K562 (cell line): Measurements from ENCODE around the gene BRF1.

Experiments
- CTCF ChIP-seq, 3 experiments: IDR thresholded peaks in 2 of 3; conservative IDR thresholded peaks in 1 of 3; 2 replicates each; pipeline ENCODE4 v1.5.1; 2011 to 2012; ENCODE audit warnings: low read length in 3 of 3, mild to moderate bottlenecking in 3 of 3, control low read depth in 2 of 3, improper control_type of control experiment in 1 of 3, inconsistent platforms in 1 of 3, low read depth in 1 of 3, mixed read lengths in 1 of 3, moderate library complexity in 1 of 3; ENCODE audit not compliant: insufficient read depth in 2 of 3
- EHMT2 ChIP-seq: fragments of 450-650 bp; IDR thresholded peaks from 2 replicates; pipeline ENCODE4 v1.6.1; 2018; ENCODE audit warnings: antibody characterized with exemption
- FOXP1 ChIP-seq: sonication (generic); formaldehyde crosslinking; IDR thresholded peaks from 2 replicates; pipeline ENCODE4 v1.8.0; 2022; ENCODE audit warnings: mild to moderate bottlenecking, missing genetic modification reagents
- MCM5 ChIP-seq: fragments of 450-650 bp; IDR thresholded peaks from 2 replicates; pipeline ENCODE4 v1.6.1; 2016; ENCODE audit warnings: low read depth
- MEF2A ChIP-seq: IDR thresholded peaks from 2 replicates; pipeline ENCODE4 v1.6.1; 2011; ENCODE audit warnings: low read depth, mild to moderate bottlenecking, low read length, moderate library complexity; ENCODE audit not compliant: control insufficient read depth
- PTTG1 ChIP-seq: fragments of 450-650 bp; IDR thresholded peaks from 2 replicates; pipeline ENCODE4 v1.6.1; 2016; ENCODE audit warnings: low read depth, mild to moderate bottlenecking, missing genetic modification characterization, missing compliant biosample characterization
- SIX5 ChIP-seq, 2 experiments: IDR thresholded peaks; 2 replicates each; pipeline ENCODE4 v1.6.1; 2011; ENCODE audit warnings: low read length in 2 of 2, borderline replicate concordance in 1 of 2, low read depth in 1 of 2, mild to moderate bottlenecking in 1 of 2, moderate library complexity in 1 of 2; ENCODE audit not compliant: insufficient read depth in 1 of 2
- TAF1 ChIP-seq: IDR thresholded peaks from 2 replicates; pipeline ENCODE4 v1.6.1; 2011; ENCODE audit warnings: mild to moderate bottlenecking, low read length, moderate library complexity; ENCODE audit not compliant: insufficient read depth, control insufficient read depth, severe bottlenecking; ENCODE audit errors: extremely low read depth
- ZBTB7A ChIP-seq: IDR thresholded peaks from 2 replicates; pipeline ENCODE4 v1.6.1; 2011; ENCODE audit warnings: low read depth, mild to moderate bottlenecking, low read length, moderate library complexity, borderline replicate concordance; ENCODE audit not compliant: control insufficient read depth
- ZNF133 ChIP-seq: fragments of 250-450 bp; sonication (Bioruptor Pico); IDR thresholded peaks from 2 replicates; pipeline ENCODE4 v1.4.0; 2020; ENCODE audit warnings: mild to moderate bottlenecking

- TF ChIP-seq ZBTB7A = no peak
- no peak for TF ChIP-seq TAF1
- TF ChIP-seq CTCF (IDR thresholded peaks at IDR 0.05 in 2 of 3, conservative IDR thresholded peaks at IDR 0.05 in 1 of 3; ENCODE audit: insufficient read depth in 2 of 3, low read depth in 1 of 3, low read length in 3 of 3) = no peak
- no peak for TF ChIP-seq MCM5
- TF ChIP-seq ZNF133 (CRISPR knock-in tag) = no peak
- no peak for TF ChIP-seq EHMT2
- no peak for TF ChIP-seq SIX5 (IDR thresholded peaks at IDR 0.05; ENCODE audit: borderline replicate concordance in 1 of 2, insufficient read depth in 1 of 2, low read depth in 1 of 2, low read length in 2 of 2)
- no peak for TF ChIP-seq PTTG1
- no peak for TF ChIP-seq FOXP1 (CRISPR knock-in tag)
- TF ChIP-seq MEF2A = no peak
Measured at GRCh38 chr14:105261781-105262180, 39.0 kb downstream of the BRF1 start.
